ENCODE data around the gene LMTK2. TPM values are rescaled to one million over a fixed set of nuclear protein-coding genes. Genes with fewer than 3 reads are reported as not detected.
A peak's percentile ranks its signal among the peaks of the same experiment; 100 is the strongest.

Gene LMTK2
- total RNA-seq, 1 donor from 2014 or later = 15.1 TPM

- peaks cover 6% of the 10 kb centered on the region for H3K4me1 Mint-ChIP-seq
- H3K36me3 Mint-ChIP-seq (ENCODE audit: low read depth) = peaks cover 20% of the 10 kb centered on the region
- H3K27ac Mint-ChIP-seq = no peak overlapping the region
- H3K9me3 Mint-ChIP-seq = no peaks in the 10 kb centered on the region
- intact Hi-C loops (cut with micrococcal nuclease) = no loop called here
- H3K4me3 Mint-ChIP-seq = no peak overlapping the region
- no peak for DNase-seq
- H3K27me3 Mint-ChIP-seq = no peaks in the 10 kb centered on the region
Observed at GRCh38 chr7:98186452-98187137, 79.9 kb downstream of the LMTK2 start.

- DNase-seq = no peak
- Mint-ChIP-seq H3K36me3 (ENCODE audit: low read depth) (peaks cover 20% of the 10 kb centered on the region), H3K27ac (no peak overlapping the region), H3K27me3 (no peaks in the 10 kb centered on the region), H3K4me3 (no peak overlapping the region), H3K9me3 (no peaks in the 10 kb centered on the region), H3K4me1 (peaks cover 6% of the 10 kb centered on the region)
- intact Hi-C loops (cut with micrococcal nuclease) = no loop called here
Observed at GRCh38 chr7:98187138-98187502, 80.5 kb downstream of the LMTK2 start.

- Mint-ChIP-seq H3K36me3 (ENCODE audit: low read depth) (peaks cover 26% of the 10 kb centered on the region), H3K9me3 (no peaks in the 10 kb centered on the region), H3K4me1 (peaks cover 6% of the 10 kb centered on the region), H3K27ac (no peak overlapping the region), H3K27me3 (no peaks in the 10 kb centered on the region), H3K4me3 (no peak overlapping the region)
- DNase-seq = no peak
- intact Hi-C loops (cut with micrococcal nuclease) = no loop called here
Observed at GRCh38 chr7:98189559-98189958, 82.9 kb downstream of the LMTK2 start.

GRCh38 chr7:98191668-98192431 is 85.2 kb downstream of the LMTK2 start:
- intact Hi-C loops (cut with micrococcal nuclease) = no loop called here
- Mint-ChIP-seq H3K4me1 (peaks cover 10% of the 10 kb centered on the region), H3K27ac (no peak overlapping the region), H3K27me3 (no peaks in the 10 kb centered on the region), H3K4me3 (no peak overlapping the region), H3K9me3 (no peaks in the 10 kb centered on the region), H3K36me3 (ENCODE audit: low read depth) (peaks cover 28% of the 10 kb centered on the region)
- no peak for DNase-seq

- Mint-ChIP-seq H3K36me3 (ENCODE audit: low read depth) (peaks cover 27% of the 10 kb centered on the region), H3K27me3 (no peaks in the 10 kb centered on the region), H3K4me1 (peaks cover 10% of the 10 kb centered on the region), H3K4me3 (no peak overlapping the region), H3K9me3 (no peaks in the 10 kb centered on the region), H3K27ac (no peak overlapping the region)
- no peak for DNase-seq
- intact Hi-C loops (cut with micrococcal nuclease) = no loop called here
Observed at GRCh38 chr7:98192781-98193457, 86.3 kb downstream of the LMTK2 start.

- no peaks in the 10 kb centered on the region for H3K27me3 Mint-ChIP-seq
- H3K4me3 Mint-ChIP-seq = no peak overlapping the region
- H3K27ac Mint-ChIP-seq = no peak overlapping the region
Observed at GRCh38 chr7:98193474-98194180, 87.0 kb downstream of the LMTK2 start.

GRCh38 chr7:98194186-98194585 is 87.5 kb downstream of the LMTK2 start:
- no peak for DNase-seq
- Mint-ChIP-seq H3K27ac (no peak overlapping the region), H3K4me1 (peaks cover 10% of the 10 kb centered on the region), H3K4me3 (no peak overlapping the region), H3K9me3 (peaks cover 3% of the 10 kb centered on the region), H3K27me3 (no peaks in the 10 kb centered on the region), H3K36me3 (ENCODE audit: low read depth) (peaks cover 20% of the 10 kb centered on the region)
- intact Hi-C loops (cut with micrococcal nuclease) = no loop called here

More at GRCh38 chr7:98193474-98194180, 87.0 kb downstream of the LMTK2 start:
- peaks cover 23% of the 10 kb centered on the region for H3K36me3 Mint-ChIP-seq (ENCODE audit: low read depth)
- H3K9me3 Mint-ChIP-seq = no peaks in the 10 kb centered on the region
- peaks cover 10% of the 10 kb centered on the region for H3K4me1 Mint-ChIP-seq
- intact Hi-C loops (cut with micrococcal nuclease) = no loop called here
- no peak for DNase-seq

- Mint-ChIP-seq H3K9me3 (peaks cover 5% of the 10 kb centered on the region), H3K4me3 (no peak overlapping the region), H3K27ac (no peak overlapping the region), H3K36me3 (ENCODE audit: low read depth) (peaks cover 18% of the 10 kb centered on the region), H3K4me1 (peaks cover 6% of the 10 kb centered on the region), H3K27me3 (no peaks in the 10 kb centered on the region)
- intact Hi-C loops (cut with micrococcal nuclease) = no loop called here
- no peak for DNase-seq
Observed at GRCh38 chr7:98194672-98195457, 88.2 kb downstream of the LMTK2 start.

GRCh38 chr7:98196706-98197605 is 90.3 kb downstream of the LMTK2 start:
- intact Hi-C loops (cut with micrococcal nuclease) = no loop called here

GRCh38 chr7:98199131-98199530 is 92.5 kb downstream of the LMTK2 start:
- Mint-ChIP-seq H3K4me3 (no peak overlapping the region), H3K4me1 (peaks cover 39% of the 10 kb centered on the region), H3K27me3 (no peaks in the 10 kb centered on the region), H3K36me3 (ENCODE audit: low read depth) (peaks cover 26% of the 10 kb centered on the region), H3K9me3 (peaks cover 5% of the 10 kb centered on the region), H3K27ac (no peak overlapping the region)
- no peak for DNase-seq
- intact Hi-C loops (cut with micrococcal nuclease) = no loop called here

More at GRCh38 chr7:98196706-98197605, 90.3 kb downstream of the LMTK2 start:
- no peaks in the 10 kb centered on the region for H3K27me3 Mint-ChIP-seq
- H3K9me3 Mint-ChIP-seq = peaks cover 5% of the 10 kb centered on the region
- H3K4me3 Mint-ChIP-seq = no peak overlapping the region
- peaks cover 26% of the 10 kb centered on the region for H3K4me1 Mint-ChIP-seq
- peaks cover 22% of the 10 kb centered on the region for H3K36me3 Mint-ChIP-seq (ENCODE audit: low read depth)
- no peak for DNase-seq
- H3K27ac Mint-ChIP-seq = peak overlapping the region; percentile 27

GRCh38 chr7:98200364-98200763 is 93.7 kb downstream of the LMTK2 start:
- H3K27ac Mint-ChIP-seq = no peak overlapping the region

More at GRCh38 chr7:98200364-98200763, 93.7 kb downstream of the LMTK2 start:
- no peaks in the 10 kb centered on the region for H3K27me3 Mint-ChIP-seq
- intact Hi-C loops (cut with micrococcal nuclease) = loop anchor here (5.0 kb wide), 1 partner anchor 52 kb away; the partner anchor contains the start of gene TECPR1
- no peak for DNase-seq
- peaks cover 5% of the 10 kb centered on the region for H3K9me3 Mint-ChIP-seq
- peak overlapping the region; percentile 0 for H3K4me3 Mint-ChIP-seq
- H3K4me1 Mint-ChIP-seq = peaks cover 39% of the 10 kb centered on the region
- peaks cover 31% of the 10 kb centered on the region for H3K36me3 Mint-ChIP-seq (ENCODE audit: low read depth)

Measured in activated CD4-positive, alpha-beta T cell treated with anti-CD3 and anti-CD28 coated beads, Interleukin-2, amount 10 ng/mL, durations not matched to agents 24 days and 14 days (primary cell).